Measurements from ENCODE around the gene GAPDHS. TPM values are rescaled to one million over a fixed set of nuclear protein-coding genes. Genes with fewer than 3 reads are reported as not detected.

GAPDHS gene
- total and polyA plus RNA-seq, 2 donors (not counting 1 experiment from before 2014, with no cell fraction given) = not detected

DNA sequence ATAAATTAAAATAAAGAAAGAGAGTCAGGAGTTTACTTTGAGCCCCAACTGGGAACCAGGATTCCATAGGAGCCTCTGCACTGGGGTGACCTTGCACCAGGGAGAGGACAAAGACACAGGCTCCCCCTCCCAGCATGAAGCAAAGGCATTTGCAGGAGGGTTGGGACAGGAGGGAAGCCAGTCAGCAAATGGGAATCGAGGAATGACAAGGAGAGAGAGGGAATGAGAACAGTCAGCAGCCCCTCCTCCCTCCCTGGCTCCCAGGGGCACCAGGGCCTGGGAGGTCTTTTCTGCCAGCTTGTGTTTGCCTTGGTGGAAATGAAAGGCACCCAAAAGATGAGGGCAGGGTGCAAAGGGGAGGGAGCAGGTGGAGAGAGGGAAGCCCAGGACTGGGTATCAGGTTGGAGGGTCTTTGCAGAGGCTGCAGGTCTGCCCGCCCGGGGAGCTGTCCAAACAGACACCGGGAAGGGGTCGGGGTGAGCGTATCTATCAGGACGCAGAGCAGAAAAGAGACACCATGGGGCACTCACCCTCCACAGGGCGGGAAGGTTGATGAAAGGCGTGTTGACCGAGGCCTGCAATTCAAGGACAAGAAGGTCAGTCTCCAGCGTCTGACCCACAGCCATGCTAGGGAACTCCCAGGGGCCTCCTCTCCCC, 8.9 kb upstream of the GAPDHS start:
- 89% methylated on average over 11 of the region's 11 CpGs for WGBS (ENCODE audit: insufficient coverage)
- CTCF ChIA-PET = interaction anchor here (1.3 kb wide), 1 partner anchor 14 kb away, joined by 4 read pairs; no protein-coding TSS in a partner anchor
- peaks cover 0 to 18% (median 2%) of the 10 kb centered on the region in 4 experiments for H3K27me3 ChIP-seq (replicated peaks in 1 of 4; ENCODE audit: control extremely low read depth in 1 of 4, control insufficient read depth in 3 of 4, insufficient read depth in 4 of 4, low read length in 3 of 4)

DNA sequence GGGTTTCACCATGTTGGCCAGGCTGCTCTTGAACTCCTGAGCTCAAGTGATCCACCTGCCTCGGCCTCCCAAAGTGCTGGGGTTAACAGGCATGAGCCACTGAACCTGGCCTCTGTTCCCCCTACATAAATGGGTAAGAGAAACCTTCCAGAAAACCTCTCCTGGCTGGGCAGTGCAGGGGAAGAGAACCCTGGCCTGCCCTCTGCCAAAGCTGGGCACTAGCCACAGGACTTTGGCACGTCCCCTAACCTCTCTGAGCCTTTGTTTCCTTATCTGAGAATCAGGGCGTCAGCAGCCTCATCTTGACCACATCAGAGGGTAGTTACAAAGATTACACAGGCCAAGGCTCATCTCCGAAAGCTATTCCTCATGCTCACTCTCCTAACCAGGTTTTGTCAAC, 7.4 kb upstream of the GAPDHS start:
- 79% methylated on average over 4 of the region's 4 CpGs for WGBS (ENCODE audit: insufficient coverage)
- H3K4me1 ChIP-seq (ENCODE audit: control insufficient read depth in 2 of 2, insufficient read depth in 2 of 2, low read length in 2 of 2) = no peaks in the 10 kb centered on the region
- H3K27ac ChIP-seq (ENCODE audit: low read length in 2 of 2) = no peak overlapping the region
- intact Hi-C loops (cut with micrococcal nuclease) = no loop called here
- H4K20me1 ChIP-seq (ENCODE audit: control insufficient read depth, insufficient read depth, low read length, poor library complexity, severe bottlenecking) = no peaks in the 10 kb centered on the region
- H3K36me3 ChIP-seq (replicated peaks in 1 of 2; ENCODE audit: control extremely low read depth in 1 of 2, control insufficient read depth in 1 of 2, extremely low read depth in 1 of 2, insufficient read depth in 2 of 2, low read length in 1 of 2) = no peaks in the 10 kb centered on the region
- no peak overlapping the region for H3K27ac Mint-ChIP-seq
- no peaks in the 10 kb centered on the region for H3K4me1 Mint-ChIP-seq
- DNase-seq = no peak
- ATAC-seq (ENCODE audit: low read depth) = no peak
- TF ChIP-seq EZH2 (IDR thresholded peaks at IDR 0.05; ENCODE audit: borderline replicate concordance, insufficient read depth, low read depth, low read length, poor library complexity, severe bottlenecking) = no peak
- TF ChIP-seq, protein P1, sequence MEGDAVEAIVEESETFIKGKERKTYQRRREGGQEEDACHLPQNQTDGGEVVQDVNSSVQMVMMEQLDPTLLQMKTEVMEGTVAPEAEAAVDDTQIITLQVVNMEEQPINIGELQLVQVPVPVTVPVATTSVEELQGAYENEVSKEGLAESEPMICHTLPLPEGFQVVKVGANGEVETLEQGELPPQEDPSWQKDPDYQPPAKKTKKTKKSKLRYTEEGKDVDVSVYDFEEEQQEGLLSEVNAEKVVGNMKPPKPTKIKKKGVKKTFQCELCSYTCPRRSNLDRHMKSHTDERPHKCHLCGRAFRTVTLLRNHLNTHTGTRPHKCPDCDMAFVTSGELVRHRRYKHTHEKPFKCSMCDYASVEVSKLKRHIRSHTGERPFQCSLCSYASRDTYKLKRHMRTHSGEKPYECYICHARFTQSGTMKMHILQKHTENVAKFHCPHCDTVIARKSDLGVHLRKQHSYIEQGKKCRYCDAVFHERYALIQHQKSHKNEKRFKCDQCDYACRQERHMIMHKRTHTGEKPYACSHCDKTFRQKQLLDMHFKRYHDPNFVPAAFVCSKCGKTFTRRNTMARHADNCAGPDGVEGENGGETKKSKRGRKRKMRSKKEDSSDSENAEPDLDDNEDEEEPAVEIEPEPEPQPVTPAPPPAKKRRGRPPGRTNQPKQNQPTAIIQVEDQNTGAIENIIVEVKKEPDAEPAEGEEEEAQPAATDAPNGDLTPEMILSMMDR (IDR thresholded peaks at IDR 0.05) = no peak
- H3K9me3 ChIP-seq (ENCODE audit: control extremely low read depth in 1 of 3, control insufficient read depth in 2 of 3, insufficient read depth in 1 of 3, low read length in 2 of 3) = no peaks in the 10 kb centered on the region
- no peak overlapping the region for H3K9ac ChIP-seq (ENCODE audit: low read length)
- H3K4me3 Mint-ChIP-seq = no peak overlapping the region
- CTCF ChIA-PET = interaction anchor here (1.1 kb wide), 1 partner anchor 16 kb away, joined by 3 read pairs; no protein-coding TSS in a partner anchor
- POLR2A ChIA-PET = no interaction called here
- peaks cover 0 to 21% (median 4%) of the 10 kb centered on the region in 4 experiments for H3K27me3 ChIP-seq (replicated peaks in 1 of 4; ENCODE audit: control extremely low read depth in 1 of 4, control insufficient read depth in 3 of 4, insufficient read depth in 4 of 4, low read length in 3 of 4)
- H3K4me3 ChIP-seq (ENCODE audit: control extremely low read depth in 1 of 5, extremely low read depth in 1 of 5, insufficient read depth in 1 of 5, low read depth in 2 of 5, low read length in 4 of 5) = no peak overlapping the region
- H3K27me3 Mint-ChIP-seq = peaks cover 44% of the 10 kb centered on the region
- H3K79me2 ChIP-seq (ENCODE audit: control insufficient read depth, insufficient read depth, low read length) = no peaks in the 10 kb centered on the region
- H2AFZ ChIP-seq (ENCODE audit: insufficient read depth, low read depth, low read length, poor library complexity, severe bottlenecking) = no peak overlapping the region
- H3K9me3 Mint-ChIP-seq (ENCODE audit: insufficient read depth) = no peaks in the 10 kb centered on the region
- H3K4me2 ChIP-seq (replicated peaks; ENCODE audit: low read depth, low read length, poor library complexity, severe bottlenecking) = no peak overlapping the region

More for the DNA sequence above, 8.9 kb upstream of the GAPDHS start:
- intact Hi-C loops (cut with micrococcal nuclease) = no loop called here
- Mint-ChIP-seq H3K4me3 (no peak overlapping the region), H3K27ac (no peak overlapping the region), H3K9me3 (ENCODE audit: insufficient read depth) (no peaks in the 10 kb centered on the region), H3K27me3 (peaks cover 41% of the 10 kb centered on the region), H3K4me1 (no peaks in the 10 kb centered on the region)
- H3K4me2 ChIP-seq (replicated peaks; ENCODE audit: low read depth, low read length, poor library complexity, severe bottlenecking) = no peak overlapping the region
- H3K9me3 ChIP-seq (ENCODE audit: control extremely low read depth in 1 of 3, control insufficient read depth in 2 of 3, insufficient read depth in 1 of 3, low read length in 2 of 3) = no peaks in the 10 kb centered on the region
- no peaks in the 10 kb centered on the region for H3K4me1 ChIP-seq (ENCODE audit: control insufficient read depth in 2 of 2, insufficient read depth in 2 of 2, low read length in 2 of 2)
- no peak for DNase-seq
- H3K36me3 ChIP-seq (replicated peaks in 1 of 2; ENCODE audit: control extremely low read depth in 1 of 2, control insufficient read depth in 1 of 2, extremely low read depth in 1 of 2, insufficient read depth in 2 of 2, low read length in 1 of 2) = no peaks in the 10 kb centered on the region
- no peaks in the 10 kb centered on the region for H4K20me1 ChIP-seq (ENCODE audit: control insufficient read depth, insufficient read depth, low read length, poor library complexity, severe bottlenecking)
- no peaks in the 10 kb centered on the region for H3K79me2 ChIP-seq (ENCODE audit: control insufficient read depth, insufficient read depth, low read length)
- H3K4me3 ChIP-seq (ENCODE audit: control extremely low read depth in 1 of 5, extremely low read depth in 1 of 5, insufficient read depth in 1 of 5, low read depth in 2 of 5, low read length in 4 of 5) = no peak overlapping the region
- no peak for ATAC-seq (ENCODE audit: low read depth)
- no peak overlapping the region for H3K27ac ChIP-seq (ENCODE audit: low read length in 2 of 2)
- TF ChIP-seq, protein P1 (IDR thresholded peaks at IDR 0.05) = no peak
- TF ChIP-seq EZH2 (IDR thresholded peaks at IDR 0.05; ENCODE audit: borderline replicate concordance, insufficient read depth, low read depth, low read length, poor library complexity, severe bottlenecking) = no peak
- H3K9ac ChIP-seq (ENCODE audit: low read length) = no peak overlapping the region
- H2AFZ ChIP-seq (ENCODE audit: insufficient read depth, low read depth, low read length, poor library complexity, severe bottlenecking) = no peak overlapping the region
- POLR2A ChIA-PET = no interaction called here

Measured in B cell (primary cell).